GM18951 (cell line): ENCODE data around the gene ZNF716.
"Not testable (repeated sequence)": the region's sequence is repeated elsewhere in the genome, so short reads cannot be mapped to it uniquely, and the experiment has no call there.

ENCODE experiments used
- POLR2A ChIP-seq: IDR thresholded peaks from 4 replicates; pipeline ENCODE4 v1.6.1; 2011; ENCODE audit warnings: mild to moderate bottlenecking; ENCODE audit not compliant: insufficient read length, insufficient read depth; ENCODE audit errors: extremely low read depth
- in situ Hi-C: fragments of 300-500 bp; cut with MboI; formaldehyde crosslinking; loops from one replicate; pipeline ENCODE4 v1.12.0; 2022; ENCODE audit warnings: low sequenced_read_pairs, mixed read lengths, inconsistent platforms; ENCODE audit not compliant: unreplicated experiment

ZNF716 gene

GRCh38 chr7:57415730-57416129 lies 34.2 kb upstream of the ZNF716 start:
- in situ Hi-C loops, result no loop called here

GRCh38 chr7:57416601-57417358 lies 33.2 kb upstream of the ZNF716 start:
- in situ Hi-C loops, result no loop called here
- no peak for TF ChIP-seq POLR2A

More at GRCh38 chr7:57415730-57416129, 34.2 kb upstream of the ZNF716 start:
- TF ChIP-seq POLR2A, result no peak

- in situ Hi-C loops, result no loop called here
- no peak for TF ChIP-seq POLR2A
Observed at GRCh38 chr7:57417736-57418135, 32.2 kb upstream of the ZNF716 start.

GRCh38 chr7:57423768-57424167 lies 26.2 kb upstream of the ZNF716 start:
- in situ Hi-C loops, result no loop called here
- TF ChIP-seq POLR2A, result no peak

- no peak for TF ChIP-seq POLR2A
- in situ Hi-C loops, result no loop called here
Observed at GRCh38 chr7:57424515-57425238, 25.3 kb upstream of the ZNF716 start.

GRCh38 chr7:57425239-57425944 lies 24.6 kb upstream of the ZNF716 start:
- TF ChIP-seq POLR2A, result no peak
- in situ Hi-C loops, result no loop called here

- in situ Hi-C loops, result no loop called here
- no peak for TF ChIP-seq POLR2A
Observed at GRCh38 chr7:57425969-57426628, 23.9 kb upstream of the ZNF716 start.

GRCh38 chr7:57426629-57427003 lies 23.4 kb upstream of the ZNF716 start:
- no peak for TF ChIP-seq POLR2A
- in situ Hi-C loops, result no loop called here

- TF ChIP-seq POLR2A, result no peak
- in situ Hi-C loops, result no loop called here
Observed at GRCh38 chr7:57427146-57427545, 22.8 kb upstream of the ZNF716 start.

- no peak for TF ChIP-seq POLR2A
- in situ Hi-C loops, result no loop called here
Observed at GRCh38 chr7:57427594-57427993, 22.4 kb upstream of the ZNF716 start.

GRCh38 chr7:57432583-57432982 lies 17.4 kb upstream of the ZNF716 start:
- no peak for TF ChIP-seq POLR2A
- in situ Hi-C loops, result no loop called here

- in situ Hi-C loops, result no loop called here
- TF ChIP-seq POLR2A, result no peak
Observed at GRCh38 chr7:57437581-57437980, 12.4 kb upstream of the ZNF716 start.

- in situ Hi-C loops, result no loop called here
- no peak for TF ChIP-seq POLR2A
Observed at GRCh38 chr7:57438244-57438643, 11.7 kb upstream of the ZNF716 start.

- no peak for TF ChIP-seq POLR2A
- in situ Hi-C loops, result no loop called here
Observed at GRCh38 chr7:57443567-57443966, 6.4 kb upstream of the ZNF716 start.

- in situ Hi-C loops, result not testable (repeated sequence)
Observed at GRCh38 chr7:57469186-57469828, 19.3 kb downstream of the ZNF716 start.

- in situ Hi-C loops, result not testable (repeated sequence)
Observed at GRCh38 chr7:57480304-57480703, 30.3 kb downstream of the ZNF716 start.

- in situ Hi-C loops, result not testable (repeated sequence)
Observed at GRCh38 chr7:57485022-57485421, 35.0 kb downstream of the ZNF716 start.
